ENCODE results near the gene CAPN9.

Gene CAPN9

GRCh38 chr1:230760360-230760827 is 13.2 kb downstream of the CAPN9 start:
- H3K4me3 ChIP-seq (ENCODE audit: low read depth, low read length, poor library complexity, severe bottlenecking) = no peak overlapping the region
- no peaks in the 10 kb centered on the region for H3K4me1 ChIP-seq (ENCODE audit: insufficient read depth, low read length, severe bottlenecking)
- H3K27ac ChIP-seq (ENCODE audit: low read depth, low read length, poor library complexity, severe bottlenecking) = no peak overlapping the region
- no peak overlapping the region for H2AFZ ChIP-seq (ENCODE audit: low read length)
- H4K20me1 ChIP-seq (ENCODE audit: insufficient read depth, low read length) = no peaks in the 10 kb centered on the region
- H3K36me3 ChIP-seq (ENCODE audit: insufficient read depth, low read length) = no peaks in the 10 kb centered on the region; the same call in 1 of the 2 replicates
- H3K9me3 ChIP-seq (ENCODE audit: low read length) = no peaks in the 10 kb centered on the region
- H3K9ac ChIP-seq (ENCODE audit: low read length) = no peak overlapping the region
- TF ChIP-seq EZH2 (IDR thresholded peaks at IDR 0.05; ENCODE audit: borderline replicate concordance, low read length) = no peak
- TF ChIP-seq CTCF (IDR thresholded peaks at IDR 0.05; ENCODE audit: low read length) = peak; percentile 13; the same call in 1 of the 2 replicates
- no peaks in the 10 kb centered on the region for H3K79me2 ChIP-seq (ENCODE audit: insufficient read depth, low read length)
- no peaks in the 10 kb centered on the region for H3K9me2 ChIP-seq (ENCODE audit: low read depth, low read length)
- H3K27me3 ChIP-seq (ENCODE audit: insufficient read depth, low read length) = 0 out of 2 replicates have a peak, but pooled peaks cover 3% of the 10 kb centered on the region
- no peaks in the 10 kb centered on the region for H3F3A ChIP-seq (ENCODE audit: insufficient read depth, low read length)
- no peak overlapping the region for H3K4me2 ChIP-seq (ENCODE audit: low read length)

GRCh38 chr1:230761443-230762167 is 14.4 kb downstream of the CAPN9 start:
- Histone ChIP-seq H3K4me1 (ENCODE audit: insufficient read depth, low read length, severe bottlenecking) (no peaks in the 10 kb centered on the region), H3F3A (ENCODE audit: insufficient read depth, low read length) (no peaks in the 10 kb centered on the region), H2AFZ (ENCODE audit: low read length) (no peak overlapping the region), H3K4me3 (ENCODE audit: low read depth, low read length, poor library complexity, severe bottlenecking) (no peak overlapping the region), H3K9me2 (ENCODE audit: low read depth, low read length) (no peaks in the 10 kb centered on the region), H3K27ac (ENCODE audit: low read depth, low read length, poor library complexity, severe bottlenecking) (no peak overlapping the region), H3K4me2 (ENCODE audit: low read length) (no peak overlapping the region), H3K79me2 (ENCODE audit: insufficient read depth, low read length) (no peaks in the 10 kb centered on the region), H3K27me3 (ENCODE audit: insufficient read depth, low read length) (0 out of 2 replicates have a peak, but pooled peaks cover 3% of the 10 kb centered on the region), H3K9ac (ENCODE audit: low read length) (no peak overlapping the region), H3K36me3 (ENCODE audit: insufficient read depth, low read length) (no peaks in the 10 kb centered on the region; the same call in 1 of the 2 replicates), H4K20me1 (ENCODE audit: insufficient read depth, low read length) (no peaks in the 10 kb centered on the region), H3K9me3 (ENCODE audit: low read length) (no peaks in the 10 kb centered on the region)
- TF ChIP-seq EZH2 (IDR thresholded peaks at IDR 0.05; ENCODE audit: borderline replicate concordance, low read length) (no peak), CTCF (IDR thresholded peaks at IDR 0.05; ENCODE audit: low read length) (no peak)

- H3K27me3 ChIP-seq (ENCODE audit: insufficient read depth, low read length) = 0 out of 2 replicates have a peak, but pooled peaks cover 3% of the 10 kb centered on the region
- no peak overlapping the region for H2AFZ ChIP-seq (ENCODE audit: low read length)
- no peaks in the 10 kb centered on the region; the same call in 1 of the 2 replicates for H3K36me3 ChIP-seq (ENCODE audit: insufficient read depth, low read length)
- H3K27ac ChIP-seq (ENCODE audit: low read depth, low read length, poor library complexity, severe bottlenecking) = no peak overlapping the region
- H3K4me3 ChIP-seq (ENCODE audit: low read depth, low read length, poor library complexity, severe bottlenecking) = no peak overlapping the region
- no peaks in the 10 kb centered on the region for H3K9me2 ChIP-seq (ENCODE audit: low read depth, low read length)
- no peaks in the 10 kb centered on the region for H3F3A ChIP-seq (ENCODE audit: insufficient read depth, low read length)
- H3K79me2 ChIP-seq (ENCODE audit: insufficient read depth, low read length) = no peaks in the 10 kb centered on the region
- H3K9ac ChIP-seq (ENCODE audit: low read length) = no peak overlapping the region
- no peaks in the 10 kb centered on the region for H3K4me1 ChIP-seq (ENCODE audit: insufficient read depth, low read length, severe bottlenecking)
- H3K9me3 ChIP-seq (ENCODE audit: low read length) = no peaks in the 10 kb centered on the region
- H3K4me2 ChIP-seq (ENCODE audit: low read length) = no peak overlapping the region
- no peak for TF ChIP-seq EZH2 (IDR thresholded peaks at IDR 0.05; ENCODE audit: borderline replicate concordance, low read length)
- no peak for TF ChIP-seq CTCF (IDR thresholded peaks at IDR 0.05; ENCODE audit: low read length)
- no peaks in the 10 kb centered on the region for H4K20me1 ChIP-seq (ENCODE audit: insufficient read depth, low read length)
These were observed 16.9 kb downstream of the CAPN9 start for GRCh38 chr1:230763927-230764591.

All from OCI-LY1 (cell line).